Body of pancreas (tissue), 4 donors: ENCODE measurements around the gene IMP4.

Experiments
- POLR2A ChIP-seq, 3 donors: fragments of 450-650 bp; IDR thresholded peaks; one replicate each; pipeline ENCODE4 v1.6.1; 2016; ENCODE audit warnings: antibody characterized with exemption in 3 of 3, mild to moderate bottlenecking in 2 of 3
- TF ChIP-seq, protein P1 (sequence below), 7 experiments: fragments of 450-650 bp in 4 of 7; fragments of 200-600 bp in 3 of 7; sonication (generic) in 3 of 7; IDR thresholded peaks; one replicate each; pipeline ENCODE4 v1.5.1; 2016 to 2019; ENCODE audit warnings: antibody characterized with exemption in 7 of 7

DNA sequence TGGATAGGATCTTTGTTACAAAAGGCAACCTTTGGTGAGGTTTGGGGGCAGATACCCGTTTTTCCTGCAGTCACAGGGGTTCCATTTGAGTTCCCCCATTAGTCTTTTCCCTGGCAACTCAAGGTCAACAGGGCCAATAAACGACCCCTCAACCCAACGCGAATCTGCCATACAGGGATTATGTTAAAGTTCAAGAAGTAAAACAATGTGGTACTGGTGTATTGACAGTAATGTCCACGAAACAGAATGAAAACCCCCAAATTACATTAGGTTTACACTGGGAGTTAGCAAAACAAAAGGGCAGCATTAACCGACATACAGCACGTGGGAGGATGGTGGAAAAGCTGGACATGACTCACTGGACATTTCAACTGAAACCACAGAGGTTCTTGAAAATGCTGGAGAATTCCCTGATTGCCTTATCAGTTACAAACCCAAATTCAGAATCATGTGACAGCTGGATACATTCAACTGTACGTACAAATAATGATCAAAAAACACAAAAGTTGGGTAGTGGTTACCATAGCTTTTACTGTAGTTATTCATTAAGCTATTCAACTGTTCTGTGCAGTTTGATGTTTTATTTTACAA is 4.9 kb upstream of the IMP4 start:
- TF ChIP-seq POLR2A (IDR thresholded peaks at IDR 0.05), result no peak
- TF ChIP-seq, protein P1, sequence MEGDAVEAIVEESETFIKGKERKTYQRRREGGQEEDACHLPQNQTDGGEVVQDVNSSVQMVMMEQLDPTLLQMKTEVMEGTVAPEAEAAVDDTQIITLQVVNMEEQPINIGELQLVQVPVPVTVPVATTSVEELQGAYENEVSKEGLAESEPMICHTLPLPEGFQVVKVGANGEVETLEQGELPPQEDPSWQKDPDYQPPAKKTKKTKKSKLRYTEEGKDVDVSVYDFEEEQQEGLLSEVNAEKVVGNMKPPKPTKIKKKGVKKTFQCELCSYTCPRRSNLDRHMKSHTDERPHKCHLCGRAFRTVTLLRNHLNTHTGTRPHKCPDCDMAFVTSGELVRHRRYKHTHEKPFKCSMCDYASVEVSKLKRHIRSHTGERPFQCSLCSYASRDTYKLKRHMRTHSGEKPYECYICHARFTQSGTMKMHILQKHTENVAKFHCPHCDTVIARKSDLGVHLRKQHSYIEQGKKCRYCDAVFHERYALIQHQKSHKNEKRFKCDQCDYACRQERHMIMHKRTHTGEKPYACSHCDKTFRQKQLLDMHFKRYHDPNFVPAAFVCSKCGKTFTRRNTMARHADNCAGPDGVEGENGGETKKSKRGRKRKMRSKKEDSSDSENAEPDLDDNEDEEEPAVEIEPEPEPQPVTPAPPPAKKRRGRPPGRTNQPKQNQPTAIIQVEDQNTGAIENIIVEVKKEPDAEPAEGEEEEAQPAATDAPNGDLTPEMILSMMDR (IDR thresholded peaks at IDR 0.05), result no peak
